NT2/D1 (cell line): Measurements from ENCODE around the gene TNFAIP8.

Experiments
- DNase-seq: peaks from one replicate; pipeline ENCODE4 v3.0.0-alpha.2; 2011; ENCODE audit warnings: low read depth, low spot score
- H3K27me3 ChIP-seq: 2 replicates; pipeline ENCODE4 v1.6.0; 2011; ENCODE audit warnings: mild to moderate bottlenecking; ENCODE audit not compliant: insufficient read length, insufficient read depth
- H3K36me3 ChIP-seq: 2 replicates; pipeline ENCODE4 v1.6.1; 2011; ENCODE audit warnings: mild to moderate bottlenecking, low read length, mixed read lengths; ENCODE audit not compliant: insufficient read depth, insufficient read length
- H3K4me1 ChIP-seq: 2 replicates; pipeline ENCODE4 v1.5.1; 2011; ENCODE audit not compliant: insufficient read depth, insufficient read length
- H3K4me3 ChIP-seq: 2 replicates; pipeline ENCODE4 v1.5.1; 2011; ENCODE audit warnings: low read depth; ENCODE audit not compliant: insufficient read length
- H3K9ac ChIP-seq: 2 replicates; pipeline ENCODE4 v1.6.0; 2011; ENCODE audit warnings: low read depth; ENCODE audit not compliant: insufficient read length
- H3K9me3 ChIP-seq: 2 replicates; pipeline ENCODE4 v1.5.1; 2011; ENCODE audit warnings: mild to moderate bottlenecking, low read length; ENCODE audit not compliant: insufficient read depth
- SUZ12 ChIP-seq: IDR thresholded peaks from 2 replicates; pipeline ENCODE4 v1.6.1; 2011; ENCODE audit not compliant: insufficient read length, insufficient read depth; ENCODE audit errors: extremely low read depth
- YY1 ChIP-seq: IDR thresholded peaks from 2 replicates; pipeline ENCODE4 v1.6.1; 2011; ENCODE audit not compliant: insufficient read length, insufficient read depth
- ZNF274 ChIP-seq: IDR thresholded peaks from 2 replicates; pipeline ENCODE4 v1.6.1; 2011; ENCODE audit warnings: mild to moderate bottlenecking, low read depth, low read length

The TNFAIP8 gene

DNA sequence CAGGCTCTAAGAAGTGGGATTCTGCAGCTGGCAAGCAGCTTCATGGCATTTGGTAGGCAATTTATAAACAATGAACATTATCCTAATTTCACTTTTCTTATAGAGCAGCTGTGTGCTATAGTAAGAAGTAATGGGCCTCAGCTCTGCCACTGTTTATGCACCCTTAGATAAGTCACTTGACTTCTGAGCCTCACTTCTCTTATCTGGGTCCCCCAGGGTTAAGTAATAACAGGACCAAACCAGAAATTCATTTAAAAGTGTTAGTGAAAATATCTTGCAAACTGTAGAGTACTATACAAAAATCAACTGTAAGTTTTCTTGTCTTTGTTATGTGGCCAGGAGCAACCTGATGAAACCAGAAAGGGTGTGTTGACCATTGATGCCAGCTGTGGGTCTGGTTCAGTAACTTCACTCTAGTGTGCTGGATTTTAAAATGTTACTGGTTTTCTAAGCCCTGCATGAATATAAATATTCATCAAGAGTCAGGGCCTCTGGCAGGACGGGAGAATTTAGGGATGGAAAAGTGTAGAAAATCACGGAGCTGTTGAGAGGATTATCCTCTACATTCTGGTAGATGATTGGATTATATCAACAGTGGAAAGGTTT lies 24.2 kb downstream of the TNFAIP8 start:
- no peak for TF ChIP-seq YY1
- no peak for TF ChIP-seq ZNF274
- TF ChIP-seq SUZ12, result no peak
- H3K4me3 ChIP-seq, result no peak overlapping the region
- H3K27me3 ChIP-seq, result no peaks in the 10 kb centered on the region
- no peaks in the 10 kb centered on the region for H3K9me3 ChIP-seq
- no peak for DNase-seq
- no peaks in the 10 kb centered on the region for H3K4me1 ChIP-seq
- H3K36me3 ChIP-seq, result no peaks in the 10 kb centered on the region
- H3K9ac ChIP-seq, result no peak overlapping the region

DNA sequence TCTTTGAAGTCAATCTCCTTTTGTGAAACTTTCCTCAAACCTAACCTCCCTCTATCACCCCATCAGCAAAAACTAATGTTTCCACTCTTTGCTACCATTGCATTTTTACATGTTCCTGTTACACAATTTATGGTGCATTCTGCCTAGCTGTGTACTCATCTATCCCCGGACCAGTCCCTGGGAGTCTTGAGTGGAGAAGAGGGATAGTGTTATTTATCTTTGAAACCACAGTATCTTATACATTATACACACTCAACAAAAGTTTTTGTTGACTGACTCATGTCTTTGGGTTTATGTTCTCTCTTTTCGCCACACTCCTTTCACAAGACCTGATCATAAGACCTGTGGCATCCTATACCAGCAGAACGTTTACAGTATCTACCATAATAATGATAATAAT lies 26.4 kb downstream of the TNFAIP8 start:
- Histone ChIP-seq H3K4me1 (no peaks in the 10 kb centered on the region), H3K27me3 (no peaks in the 10 kb centered on the region), H3K36me3 (no peaks in the 10 kb centered on the region), H3K9me3 (no peaks in the 10 kb centered on the region), H3K9ac (no peak overlapping the region), H3K4me3 (no peak overlapping the region)
- DNase-seq, result no peak
- no peak for TF ChIP-seq SUZ12
- TF ChIP-seq ZNF274, result no peak
- TF ChIP-seq YY1, result no peak

DNA sequence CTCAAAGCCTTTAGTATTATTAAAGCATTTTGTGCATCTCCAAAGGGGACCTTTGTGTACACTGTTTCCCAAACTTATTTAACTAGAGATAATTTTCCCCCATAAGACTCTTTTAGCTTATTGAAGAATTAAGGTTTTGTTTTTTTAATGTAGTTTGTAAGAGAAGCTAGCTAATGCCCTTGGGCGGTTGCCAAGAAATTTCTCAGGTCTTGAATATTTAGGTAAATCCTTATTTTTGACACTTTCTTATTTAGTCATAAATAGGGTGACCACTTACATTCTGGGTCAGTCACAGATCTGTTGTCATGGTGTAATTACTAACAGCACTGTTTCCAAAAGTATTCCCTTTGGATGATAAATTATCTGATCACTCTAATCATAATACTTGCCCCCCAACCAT lies 27.2 kb downstream of the TNFAIP8 start:
- Histone ChIP-seq H3K36me3 (no peaks in the 10 kb centered on the region), H3K9me3 (no peaks in the 10 kb centered on the region), H3K9ac (no peak overlapping the region), H3K4me3 (no peak overlapping the region), H3K27me3 (no peaks in the 10 kb centered on the region), H3K4me1 (no peaks in the 10 kb centered on the region)
- no peak for TF ChIP-seq ZNF274
- TF ChIP-seq YY1, result no peak
- no peak for TF ChIP-seq SUZ12
- DNase-seq, result no peak

DNA sequence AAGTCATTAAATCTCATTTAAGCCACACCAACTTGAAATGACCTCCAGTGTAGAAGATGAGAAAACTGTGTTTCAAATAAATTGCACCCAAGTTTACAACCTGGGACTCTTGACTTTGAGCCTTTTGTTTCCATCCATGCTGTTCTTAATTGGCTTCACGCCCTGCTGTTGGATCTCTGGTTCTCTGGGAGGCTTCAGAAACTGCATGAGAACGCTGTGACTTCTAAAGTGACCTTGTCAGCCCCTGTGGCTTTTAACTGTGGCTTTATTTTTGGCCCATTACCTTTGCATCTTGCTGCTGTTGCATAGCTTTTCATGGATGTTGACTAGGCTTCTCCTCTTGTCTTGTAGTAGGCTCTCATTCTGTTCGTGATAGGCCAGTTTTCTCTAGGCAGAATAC lies 29.3 kb downstream of the TNFAIP8 start:
- TF ChIP-seq SUZ12, result no peak
- no peak for TF ChIP-seq YY1
- no peak for TF ChIP-seq ZNF274
- Histone ChIP-seq H3K9ac (no peak overlapping the region), H3K4me1 (peaks cover 2% of the 10 kb centered on the region), H3K9me3 (no peaks in the 10 kb centered on the region), H3K36me3 (no peaks in the 10 kb centered on the region), H3K4me3 (no peak overlapping the region), H3K27me3 (no peaks in the 10 kb centered on the region)
- DNase-seq, result no peak

DNA sequence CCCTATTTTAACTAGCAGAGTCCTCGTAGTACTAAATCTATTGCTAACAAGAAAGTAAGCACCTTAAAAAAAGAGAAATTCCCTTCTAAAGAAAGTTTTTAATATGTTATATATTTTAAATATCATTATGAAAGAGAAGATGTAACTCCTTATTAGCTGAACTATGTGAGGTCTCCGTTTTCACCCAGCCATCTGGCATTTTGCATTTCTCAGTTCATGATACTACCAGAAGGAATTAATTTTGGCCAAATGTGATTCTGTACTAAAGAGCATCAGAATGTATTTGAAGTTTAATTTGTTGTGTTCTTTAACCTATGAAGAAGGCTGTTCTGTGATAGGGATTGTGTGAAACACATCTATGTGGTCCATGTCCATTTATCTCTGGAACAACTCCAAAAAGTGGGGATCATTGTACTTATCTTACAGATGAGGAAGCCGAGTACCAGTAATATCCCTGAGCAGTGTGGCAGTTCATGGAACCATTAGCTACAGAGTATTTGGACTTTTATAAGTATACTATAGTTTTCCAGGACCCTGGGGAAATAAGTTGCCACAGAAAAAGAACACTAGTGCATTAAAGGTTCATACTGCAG lies 29.8 kb downstream of the TNFAIP8 start:
- H3K4me3 ChIP-seq, result no peak overlapping the region
- peaks cover 2% of the 10 kb centered on the region for H3K4me1 ChIP-seq
- H3K9me3 ChIP-seq, result no peaks in the 10 kb centered on the region
- TF ChIP-seq ZNF274, result no peak
- TF ChIP-seq SUZ12, result no peak
- no peak for TF ChIP-seq YY1
- no peaks in the 10 kb centered on the region for H3K36me3 ChIP-seq
- no peak for DNase-seq
- no peak overlapping the region for H3K9ac ChIP-seq
- H3K27me3 ChIP-seq, result no peaks in the 10 kb centered on the region

DNA sequence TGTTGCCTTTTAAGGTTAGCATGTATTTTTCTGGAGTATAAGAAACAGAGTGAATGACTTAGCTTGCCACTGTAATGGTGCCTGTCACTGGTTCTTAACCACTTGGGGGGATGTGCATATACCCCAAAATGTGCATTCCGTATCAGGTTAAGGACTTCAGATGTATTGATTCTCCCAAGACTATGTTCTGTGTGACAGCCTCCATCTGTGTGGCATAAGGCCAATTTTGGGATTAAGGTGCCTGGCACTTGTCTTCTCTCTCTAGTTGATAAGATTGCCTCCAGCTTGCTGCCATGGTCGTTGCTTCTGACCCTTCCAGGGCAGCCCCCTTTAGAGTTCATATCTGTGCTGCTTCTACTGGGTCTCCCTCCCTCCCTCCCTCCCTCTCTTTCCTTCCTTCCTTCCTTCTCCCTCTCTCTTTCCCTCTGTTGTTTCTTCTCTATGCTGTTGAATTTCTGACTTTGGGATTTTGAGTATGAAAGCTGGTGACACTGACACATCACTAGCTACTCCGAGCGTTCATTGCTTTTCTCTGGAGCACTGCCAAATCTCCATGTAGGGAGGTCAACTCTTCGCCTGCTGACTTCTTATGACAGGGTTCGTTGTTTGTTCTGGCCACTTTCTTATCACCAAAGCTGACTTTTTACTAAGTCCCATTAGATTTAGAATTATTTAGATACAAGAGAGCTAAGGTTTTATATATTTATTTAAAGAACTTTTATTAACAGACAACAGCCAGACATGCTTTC lies 31.0 kb downstream of the TNFAIP8 start:
- Histone ChIP-seq H3K4me3 (no peak overlapping the region), H3K36me3 (no peaks in the 10 kb centered on the region), H3K4me1 (peaks cover 2% of the 10 kb centered on the region), H3K27me3 (no peaks in the 10 kb centered on the region), H3K9ac (no peak overlapping the region), H3K9me3 (no peaks in the 10 kb centered on the region)
- TF ChIP-seq ZNF274, result no peak
- TF ChIP-seq SUZ12, result no peak
- TF ChIP-seq YY1, result no peak
- no peak for DNase-seq

DNA sequence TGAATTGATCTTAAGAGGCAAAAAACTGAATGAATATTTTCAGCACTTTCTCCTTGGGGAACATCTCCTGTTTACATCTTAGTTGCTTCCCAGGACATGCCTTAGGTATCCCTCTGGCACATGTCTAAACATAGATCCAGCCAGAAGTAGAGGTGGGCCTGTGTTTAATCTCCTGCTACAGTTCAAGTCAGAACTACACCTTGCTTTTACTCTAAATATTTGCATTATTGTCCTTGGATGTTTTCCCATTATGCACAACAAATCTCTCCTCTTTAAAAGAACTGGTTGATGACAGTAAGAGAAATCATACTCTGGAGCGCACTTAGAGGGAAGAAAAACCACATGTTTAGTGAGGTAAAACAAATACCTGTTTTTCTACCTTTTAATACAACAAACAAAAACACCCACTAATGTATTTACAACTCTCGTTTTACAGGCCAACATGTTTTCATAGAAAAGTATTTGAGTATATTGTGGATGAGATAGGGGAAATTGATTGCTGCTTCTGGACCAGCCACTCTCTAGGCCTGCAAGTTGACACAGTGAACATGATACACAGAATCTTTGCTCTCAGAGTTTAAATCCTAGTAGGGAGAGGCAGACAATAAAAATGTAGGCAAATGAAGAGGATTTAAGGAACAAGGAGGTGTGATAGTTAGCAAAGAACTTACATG lies 32.3 kb downstream of the TNFAIP8 start:
- Histone ChIP-seq H3K4me3 (no peak overlapping the region), H3K9ac (no peak overlapping the region), H3K4me1 (peaks cover 2% of the 10 kb centered on the region), H3K36me3 (peaks cover 5% of the 10 kb centered on the region), H3K9me3 (no peaks in the 10 kb centered on the region), H3K27me3 (no peaks in the 10 kb centered on the region)
- DNase-seq, result no peak
- no peak for TF ChIP-seq SUZ12
- TF ChIP-seq ZNF274, result no peak
- no peak for TF ChIP-seq YY1
